Measurements from ENCODE around the gene PCDHAC2.

- no peak for TF ChIP-seq CTCF (IDR thresholded peaks at IDR 0.05)
- TF ChIP-seq POLR2A (IDR thresholded peaks at IDR 0.05) = no peak
Measured at GRCh38 chr5:140978260-140978659, 12.0 kb downstream of the PCDHAC2 start.

All from thyroid gland (tissue), 4 donors.